Neural cell (in vitro differentiated cells): ENCODE measurements around the gene TRABD2B. TPM values are rescaled to one million over a fixed set of nuclear protein-coding genes. Genes with fewer than 3 reads are reported as not detected.

ENCODE experiments used
- H2AFZ ChIP-seq: fragments of 200-600, 300-800 bp; sonication (generic), shearing (Covaris generic); 2 replicates; pipeline ENCODE4 v1.6.0; 2014; ENCODE audit warnings: low read depth, mild to moderate bottlenecking, antibody characterized with exemption, low read length, moderate library complexity
- H3F3A ChIP-seq: fragments of 200-600 bp; shearing (Covaris generic); 2 replicates; pipeline ENCODE4 v1.6.1; 2016; ENCODE audit warnings: mild to moderate bottlenecking, moderate library complexity, mixed read lengths, antibody characterized with exemption, low read length; ENCODE audit not compliant: insufficient read depth, poor library complexity, severe bottlenecking
- H3K27ac ChIP-seq: fragments of 200-600, 300-800 bp; sonication (generic), shearing (Covaris generic); 2 replicates; pipeline ENCODE4 v1.5.1; 2014; ENCODE audit warnings: mild to moderate bottlenecking, low read length, moderate library complexity
- H3K27me3 ChIP-seq: fragments of 300-800, 200-600 bp; sonication (generic), shearing (Covaris generic); 2 replicates; pipeline ENCODE4 v1.6.0; 2014; ENCODE audit warnings: mild to moderate bottlenecking, low read depth, low read length, moderate library complexity; ENCODE audit not compliant: insufficient read depth
- H3K36me3 ChIP-seq: fragments of 300-800, 200-600 bp; sonication (generic), shearing (Covaris generic); 2 replicates; pipeline ENCODE4 v1.5.1; 2014; ENCODE audit warnings: mild to moderate bottlenecking, antibody characterized with exemption, low read length, moderate library complexity; ENCODE audit not compliant: insufficient read depth
- H3K4me2 ChIP-seq: fragments of 300-800, 200-600 bp; sonication (generic), shearing (Covaris generic); 2 replicates; pipeline ENCODE4 v1.6.0; 2014; ENCODE audit warnings: mild to moderate bottlenecking, low read length
- H3K4me3 ChIP-seq: fragments of 300-800, 200-600 bp; sonication (generic), shearing (Covaris generic); 2 replicates; pipeline ENCODE4 v1.5.1; 2014; ENCODE audit warnings: mild to moderate bottlenecking, low read length, moderate library complexity
- H3K79me2 ChIP-seq: fragments of 200-600 bp; shearing (Covaris generic); replicated peaks from 2 replicates; pipeline ENCODE4 v1.6.0; 2014; ENCODE audit warnings: mild to moderate bottlenecking, low read length, moderate library complexity; ENCODE audit not compliant: insufficient read depth
- H3K9ac ChIP-seq: fragments of 300-800, 200-600 bp; sonication (generic), shearing (Covaris generic); 2 replicates; pipeline ENCODE4 v1.6.1; 2016; ENCODE audit warnings: mild to moderate bottlenecking, low read length, mixed read lengths
- H3K9me2 ChIP-seq: fragments of 200-600 bp; shearing (Covaris generic); 2 replicates; pipeline ENCODE4 v1.6.1; 2016; ENCODE audit warnings: mild to moderate bottlenecking, low read length, mixed read lengths; ENCODE audit not compliant: insufficient read depth
- H3K9me3 ChIP-seq: fragments of 200-600, 300-800 bp; sonication (generic), shearing (Covaris generic); 2 replicates; pipeline ENCODE4 v1.6.1; 2016; ENCODE audit warnings: mild to moderate bottlenecking, mixed run types, low read length, moderate library complexity, mixed read lengths
- H4K20me1 ChIP-seq: fragments of 200-600 bp; shearing (Covaris generic); 2 replicates; pipeline ENCODE4 v1.6.1; 2016; ENCODE audit warnings: mild to moderate bottlenecking, mixed run types; ENCODE audit not compliant: insufficient read depth
- CTCF ChIP-seq: fragments of 450-650 bp; IDR thresholded peaks from 2 replicates; pipeline ENCODE4 v1.5.1; 2014; ENCODE audit warnings: antibody characterized with exemption, mild to moderate bottlenecking, moderate library complexity; ENCODE audit not compliant: poor library complexity, severe bottlenecking
- EP300 ChIP-seq: fragments of 450-650 bp; conservative IDR thresholded peaks from 2 replicates; pipeline ENCODE4 v1.6.1; 2014; ENCODE audit warnings: antibody characterized with exemption, mild to moderate bottlenecking, moderate library complexity; ENCODE audit not compliant: poor library complexity, severe bottlenecking
- EZH2 ChIP-seq: fragments of 200-600, 300-800 bp; shearing (Covaris generic), sonication (generic); IDR thresholded peaks from 2 replicates; pipeline ENCODE4 v1.6.1; 2014; ENCODE audit warnings: antibody characterized with exemption, low read length, borderline replicate concordance, mild to moderate bottlenecking; ENCODE audit not compliant: insufficient read depth, poor library complexity, severe bottlenecking
- MXI1 ChIP-seq: fragments of 450-650 bp; conservative IDR thresholded peaks from 2 replicates; pipeline ENCODE4 v1.6.1; 2014; ENCODE audit warnings: antibody characterized with exemption, mild to moderate bottlenecking; ENCODE audit not compliant: poor library complexity, severe bottlenecking
- POLR2AphosphoS5 ChIP-seq: IDR thresholded peaks from 2 replicates; pipeline ENCODE4 v1.6.1; 2012
- RAD21 ChIP-seq: fragments of 450-650 bp; conservative IDR thresholded peaks from 2 replicates; pipeline ENCODE4 v1.6.1; 2014; ENCODE audit warnings: antibody characterized with exemption, mild to moderate bottlenecking, moderate library complexity
- REST ChIP-seq: IDR thresholded peaks from 2 replicates; pipeline ENCODE4 v1.6.1; 2012; ENCODE audit warnings: borderline replicate concordance
- SMC3 ChIP-seq: fragments of 450-650 bp; conservative IDR thresholded peaks from 2 replicates; pipeline ENCODE4 v1.6.1; 2014; ENCODE audit warnings: antibody characterized with exemption, mild to moderate bottlenecking, moderate library complexity; ENCODE audit not compliant: poor library complexity
- TAF1 ChIP-seq: IDR thresholded peaks from 2 replicates; pipeline ENCODE4 v1.6.1; 2012; ENCODE audit warnings: low read depth
- polyA plus RNA-seq: library from polyadenylated mRNA; depleted of rRNA; stranded (reverse); fragments of >200 nt; gene quantifications from 2 replicates; pipeline ENCODE4 v1.2.3, GENCODE V29; 2014

TRABD2B gene
- polyA plus RNA-seq, 1 donor from 2014 or later, result 0.02 TPM

GRCh38 chr1:47778280-47778679 lies 218.9 kb downstream of the TRABD2B start:
- Histone ChIP-seq H3K9me2 (no peaks in the 10 kb centered on the region), H3K27me3 (no peaks in the 10 kb centered on the region), H2AFZ (no peak overlapping the region), H3K9ac (no peak overlapping the region), H3K9me3 (no peaks in the 10 kb centered on the region), H3K36me3 (no peaks in the 10 kb centered on the region), H3K4me2 (no peak overlapping the region), H3K27ac (no peak overlapping the region), H3K79me2 (no peaks in the 10 kb centered on the region), H3F3A (no peaks in the 10 kb centered on the region), H4K20me1 (no peaks in the 10 kb centered on the region), H3K4me3 (no peak overlapping the region)
- TF ChIP-seq RAD21 (no peak), CTCF (no peak), MXI1 (no peak), EP300 (no peak), EZH2 (no peak), REST (no peak), POLR2AphosphoS5 (no peak), TAF1 (no peak), SMC3 (no peak)

GRCh38 chr1:47777322-47777721 lies 219.9 kb downstream of the TRABD2B start:
- no peak overlapping the region for H3K27ac ChIP-seq
- TF ChIP-seq RAD21 (no peak), MXI1 (no peak), EP300 (no peak), REST (no peak), POLR2AphosphoS5 (no peak), CTCF (no peak), TAF1 (no peak), SMC3 (no peak), EZH2 (no peak)
- no peaks in the 10 kb centered on the region for H3K79me2 ChIP-seq
- H3K4me2 ChIP-seq, result no peak overlapping the region
- H3F3A ChIP-seq, result no peaks in the 10 kb centered on the region
- no peaks in the 10 kb centered on the region for H4K20me1 ChIP-seq
- no peaks in the 10 kb centered on the region for H3K27me3 ChIP-seq
- no peak overlapping the region for H2AFZ ChIP-seq
- H3K9me3 ChIP-seq, result no peaks in the 10 kb centered on the region
- no peaks in the 10 kb centered on the region for H3K9me2 ChIP-seq
- H3K9ac ChIP-seq, result no peak overlapping the region
- H3K4me3 ChIP-seq, result no peak overlapping the region
- no peaks in the 10 kb centered on the region for H3K36me3 ChIP-seq
